ENCODE measurements around the gene DCP1B. TPM values are rescaled to one million over a fixed set of nuclear protein-coding genes. Genes with fewer than 3 reads are reported as not detected.

The DCP1B gene
- polyA plus RNA-seq, 4 donors, result 28.7 to 31.5 (median 29.7) TPM

- peak in 2 of 4 donors; percentile 52 to 54 for DNase-seq (ENCODE audit: low read depth in 4 of 4, low spot score in 2 of 4)
These were observed 14.1 kb upstream of the DCP1B start for GRCh38 chr12:2018391-2018790.

GRCh38 chr12:2017546-2018337 lies 13.5 kb upstream of the DCP1B start:
- peak in 1 of 4 donors; percentile 39 for DNase-seq (ENCODE audit: low read depth in 4 of 4, low spot score in 2 of 4)

DNA sequence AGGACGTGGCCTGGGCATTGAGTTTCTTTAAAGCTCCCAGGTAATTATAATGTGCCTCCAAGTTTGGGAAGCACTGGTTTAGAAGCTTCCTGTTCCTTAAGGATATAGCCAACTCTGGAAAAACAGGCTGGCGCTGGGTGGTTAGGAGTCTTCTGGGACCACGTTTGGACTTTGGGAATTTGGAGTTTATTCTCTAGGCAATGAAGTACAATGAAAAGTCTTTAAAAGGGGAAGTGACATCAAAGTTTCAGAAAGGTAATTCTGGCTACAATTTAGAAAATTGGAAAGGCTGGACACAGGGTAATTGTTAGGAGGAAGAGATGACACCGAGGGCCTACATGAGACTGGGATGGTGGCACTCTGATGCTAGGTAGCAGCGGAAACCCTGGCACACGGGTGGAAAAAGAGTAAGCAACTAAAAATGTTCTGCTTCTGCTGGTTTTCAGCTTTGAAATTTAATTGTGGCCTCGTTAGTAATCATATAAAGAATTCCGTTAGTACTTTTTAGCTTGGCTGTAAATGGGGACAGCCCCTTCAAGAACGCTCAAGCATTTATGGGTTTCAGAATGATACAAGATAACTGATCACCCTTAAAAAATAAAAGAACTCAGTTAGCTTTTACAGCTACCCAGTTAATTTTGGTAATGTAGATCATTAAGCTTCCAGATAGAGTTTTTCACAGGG lies 12.7 kb upstream of the DCP1B start:
- no peak for DNase-seq (ENCODE audit: low read depth in 4 of 4, low spot score in 2 of 4)

- no peak for DNase-seq (ENCODE audit: low read depth in 4 of 4, low spot score in 2 of 4)
These were observed 10.0 kb upstream of the DCP1B start for GRCh38 chr12:2014231-2014630.

- DNase-seq (ENCODE audit: low read depth in 4 of 4, low spot score in 2 of 4), result peak in 1 of 4 donors; percentile 31
These were observed 9.4 kb upstream of the DCP1B start for GRCh38 chr12:2013527-2014223.

GRCh38 chr12:2013086-2013485 lies 8.8 kb upstream of the DCP1B start:
- no peak for DNase-seq (ENCODE audit: low read depth in 4 of 4, low spot score in 2 of 4)

GRCh38 chr12:2011643-2012607 lies 7.7 kb upstream of the DCP1B start:
- no peak for DNase-seq (ENCODE audit: low read depth in 4 of 4, low spot score in 2 of 4)

- no peak for DNase-seq (ENCODE audit: low read depth in 4 of 4, low spot score in 2 of 4)
These were observed 5.4 kb upstream of the DCP1B start for GRCh38 chr12:2009623-2010022.

DNA sequence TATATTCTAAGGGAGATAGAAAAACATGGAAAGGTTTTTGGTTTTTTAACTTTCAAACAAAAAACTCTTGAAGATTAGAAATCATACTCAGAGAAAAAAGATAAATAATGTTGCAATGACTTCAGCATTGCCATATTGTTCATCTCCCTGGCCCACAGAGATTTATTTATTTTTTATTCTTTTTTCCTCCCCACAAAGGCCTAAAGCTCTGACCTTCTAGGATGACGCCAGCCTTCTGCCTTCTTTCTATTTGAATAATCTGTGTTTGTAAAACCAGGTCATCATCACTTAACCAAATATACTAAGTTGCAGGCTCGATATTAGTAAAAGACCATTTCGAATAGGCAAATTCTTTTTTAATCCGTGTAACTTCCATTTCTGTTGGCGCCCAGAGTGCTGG lies 4.4 kb upstream of the DCP1B start:
- no peak for DNase-seq (ENCODE audit: low read depth in 4 of 4, low spot score in 2 of 4)

- DNase-seq (ENCODE audit: low read depth in 4 of 4, low spot score in 2 of 4), result peak in 1 of 4 donors; percentile 71
These were observed 563 bp downstream of the DCP1B start for GRCh38 chr12:2003676-2004112.

- no peak for DNase-seq (ENCODE audit: low read depth in 4 of 4, low spot score in 2 of 4)
These were observed 8.9 kb downstream of the DCP1B start for GRCh38 chr12:1995205-1995896.

DNA sequence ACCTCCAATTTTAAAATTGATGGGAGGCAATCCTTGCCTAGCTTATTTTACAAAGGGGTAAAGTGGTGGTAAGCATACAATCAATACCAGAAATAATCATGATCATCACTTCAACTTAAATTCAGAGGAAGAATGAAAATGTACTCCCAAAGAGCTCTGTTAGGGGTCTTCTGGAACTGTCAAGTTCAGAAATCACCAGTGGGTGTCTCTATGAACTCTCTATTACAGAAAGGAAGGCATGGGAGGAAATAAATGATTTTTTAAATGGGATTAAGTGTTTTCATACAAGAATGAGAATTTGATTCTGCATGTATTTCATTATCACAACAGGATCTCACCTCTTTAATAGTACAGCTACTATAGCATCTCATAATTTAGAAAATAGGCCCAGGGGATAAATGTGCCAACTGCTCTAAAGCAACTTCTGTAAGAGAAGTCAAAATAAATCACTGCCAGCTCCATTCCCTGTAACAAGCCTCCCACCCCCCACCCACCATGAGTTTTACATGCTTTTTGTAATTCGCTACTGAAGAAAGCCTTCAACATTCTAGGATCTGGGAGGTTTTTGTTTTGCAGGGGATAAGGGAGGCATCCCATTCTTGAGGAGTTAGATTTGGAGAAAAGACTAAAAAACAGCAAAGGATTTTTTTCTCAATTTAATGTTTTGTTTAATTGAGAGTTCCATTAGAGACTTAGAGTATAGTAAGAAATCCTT lies 9.7 kb downstream of the DCP1B start:
- DNase-seq (ENCODE audit: low read depth in 4 of 4, low spot score in 2 of 4), result no peak

DNA sequence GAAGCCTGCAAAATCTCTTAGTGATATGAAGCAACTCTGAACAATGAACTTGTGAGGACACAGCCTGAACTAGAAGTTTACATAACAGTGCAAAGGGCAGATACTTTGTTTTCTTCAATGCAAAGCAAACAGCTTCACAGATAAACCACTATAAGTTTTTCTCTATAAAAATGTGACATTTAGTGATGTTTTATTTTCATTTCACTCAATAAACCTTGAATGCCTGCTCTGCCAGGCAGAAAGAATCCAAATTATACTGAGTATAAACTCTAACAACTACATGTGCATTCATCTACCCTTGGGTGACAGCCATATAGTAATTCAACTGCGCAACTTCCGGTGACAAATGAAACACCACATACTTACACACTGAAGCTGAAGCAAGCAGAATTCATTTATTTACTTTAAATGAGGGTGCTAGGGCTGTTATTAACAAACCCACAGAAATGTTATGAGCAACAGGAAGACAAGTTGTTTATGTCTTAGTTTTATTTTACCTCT lies 10.3 kb downstream of the DCP1B start:
- DNase-seq (ENCODE audit: low read depth in 4 of 4, low spot score in 2 of 4), result no peak

DNA sequence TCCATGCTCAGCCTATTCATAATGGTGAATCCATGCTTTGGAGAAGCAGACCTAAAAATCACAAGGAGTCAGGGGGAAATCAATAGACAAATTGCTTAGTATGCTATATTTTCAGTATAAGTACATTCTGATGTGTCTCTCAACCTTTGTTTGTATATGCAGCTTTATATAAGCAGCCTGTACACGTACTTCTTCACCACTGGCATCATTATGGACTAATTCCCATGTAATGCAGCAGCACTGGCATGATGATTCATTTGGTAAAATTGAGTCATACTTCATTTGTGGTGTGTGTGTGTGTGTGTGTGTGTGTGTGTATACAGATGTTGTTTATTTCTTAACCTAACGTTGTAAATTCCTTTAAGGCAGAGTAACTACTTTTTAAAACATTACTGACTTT lies 10.9 kb downstream of the DCP1B start:
- no peak for DNase-seq (ENCODE audit: low read depth in 4 of 4, low spot score in 2 of 4)

DNA sequence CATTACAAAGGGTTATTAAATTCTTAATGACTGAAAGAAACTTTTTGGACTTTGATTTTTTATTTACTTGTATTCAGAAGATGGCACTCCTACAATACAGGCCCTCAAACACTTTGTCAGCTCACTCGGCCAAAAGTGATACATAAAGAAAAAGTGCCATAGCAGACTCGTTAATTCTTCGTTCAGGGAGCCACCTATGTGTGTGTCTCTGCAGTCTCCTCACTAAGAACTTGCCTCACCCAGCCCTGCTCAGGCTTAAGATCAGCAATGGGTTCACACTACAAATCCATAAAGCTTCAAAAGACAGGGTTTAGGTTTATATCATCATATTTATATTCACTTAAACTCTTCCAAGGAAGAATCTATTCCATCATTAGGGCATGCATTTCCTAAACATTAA lies 11.5 kb downstream of the DCP1B start:
- no peak for DNase-seq (ENCODE audit: low read depth in 4 of 4, low spot score in 2 of 4)

DNA sequence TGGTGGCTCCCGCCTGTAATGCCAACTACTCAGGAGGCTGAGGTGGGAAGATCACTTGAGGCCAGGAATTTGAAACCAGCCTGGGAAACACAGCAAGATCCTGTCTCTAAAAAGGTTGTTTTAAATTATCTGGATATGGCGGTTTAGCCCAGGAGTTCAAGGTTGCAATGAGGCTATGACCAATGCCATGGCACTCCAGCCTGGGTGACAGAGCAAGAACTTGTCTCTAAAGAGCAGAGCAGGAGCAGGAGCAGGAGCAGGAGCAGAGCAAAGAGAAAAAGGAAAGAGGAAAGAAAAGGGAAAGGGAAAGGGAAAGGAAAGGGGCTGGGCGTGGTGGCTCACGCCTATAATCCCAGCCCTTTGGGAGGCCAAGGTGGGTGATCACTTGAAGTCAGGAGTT lies 15.1 kb downstream of the DCP1B start:
- DNase-seq (ENCODE audit: low read depth in 4 of 4, low spot score in 2 of 4), result no peak

GRCh38 chr12:1984759-1985158 lies 19.5 kb downstream of the DCP1B start:
- DNase-seq (ENCODE audit: low read depth in 4 of 4, low spot score in 2 of 4), result no peak

DNA sequence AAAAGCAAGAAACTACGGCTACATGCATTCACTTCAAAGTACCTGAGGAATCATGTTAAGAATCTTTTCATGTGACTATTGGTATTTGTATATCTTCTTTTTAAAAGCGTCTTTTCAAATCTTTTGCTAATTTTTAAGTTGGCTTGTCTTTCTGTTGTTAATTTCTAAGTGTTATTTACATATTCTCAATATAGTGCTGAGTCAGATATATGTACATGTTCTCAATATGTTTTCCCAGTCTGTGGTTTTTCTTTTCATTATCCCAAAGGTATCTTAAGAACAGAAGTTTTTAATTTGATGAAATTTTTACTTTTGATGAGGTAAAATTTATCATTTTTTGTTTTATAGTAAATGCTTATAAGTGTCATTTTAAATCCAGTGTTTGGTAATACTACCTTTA lies 24.0 kb downstream of the DCP1B start:
- no peak for DNase-seq (ENCODE audit: low read depth in 4 of 4, low spot score in 2 of 4)
